ENCODE data around the gene HTR6.
A peak's percentile ranks its signal among the peaks of the same experiment; 100 is the strongest.

HTR6 gene

GRCh38 chr1:19712928-19713327, 48.3 kb downstream of the HTR6 start:
- no peak overlapping the region for H2AFZ ChIP-seq (ENCODE audit: low read depth, low read length)
- H3K27ac ChIP-seq (ENCODE audit: low read length, poor library complexity, severe bottlenecking): no peak overlapping the region
- DNase-seq: no peak
- no peaks in the 10 kb centered on the region for H3K36me3 ChIP-seq (ENCODE audit: control insufficient read depth in 1 of 2, insufficient read depth in 2 of 2, low read depth in 1 of 2, low read length in 2 of 2)
- no peak overlapping the region for H4K8ac ChIP-seq (ENCODE audit: low read length)
- H3K18ac ChIP-seq (ENCODE audit: low read depth in 1 of 2, low read length in 2 of 2): no peak overlapping the region
- no peaks in the 10 kb centered on the region for H3K79me1 ChIP-seq (replicated peaks; ENCODE audit: low read length, poor library complexity, severe bottlenecking)
- no peak overlapping the region for H3K9ac ChIP-seq (ENCODE audit: low read length)
- no peak overlapping the region for H2BK12ac ChIP-seq (ENCODE audit: low read length in 2 of 2)
- H3K27me3 ChIP-seq (ENCODE audit: control insufficient read depth in 1 of 2, insufficient read depth in 1 of 2, low read length in 2 of 2): no peaks in the 10 kb centered on the region
- H3K4ac ChIP-seq (ENCODE audit: low read depth in 1 of 2, low read length in 2 of 2): no peak overlapping the region
- H2BK120ac ChIP-seq (ENCODE audit: low read depth, low read length): no peak overlapping the region
- H3K4me3 ChIP-seq (ENCODE audit: insufficient read depth in 1 of 2, low read depth in 1 of 2, low read length in 2 of 2): no peak overlapping the region
- H2BK15ac ChIP-seq (ENCODE audit: low read depth, poor library complexity, severe bottlenecking): no peak overlapping the region
- H2BK5ac ChIP-seq (ENCODE audit: low read depth, low read length, poor library complexity, severe bottlenecking): no peak overlapping the region
- H4K91ac ChIP-seq (ENCODE audit: low read length): no peak overlapping the region
- no peak overlapping the region for H3K23ac ChIP-seq (ENCODE audit: low read length in 2 of 2)
- H2AK5ac ChIP-seq (ENCODE audit: low read length, severe bottlenecking): no peak overlapping the region
- peaks cover 2% of the 10 kb centered on the region for H3K4me1 ChIP-seq (ENCODE audit: control insufficient read depth, insufficient read depth, low read depth, low read length)
- H3K14ac ChIP-seq (ENCODE audit: low read length in 2 of 2): no peak overlapping the region
- 94% methylated on average over 3 of the region's 4 CpGs for WGBS
- H3K9me3 ChIP-seq (ENCODE audit: control insufficient read depth, low read length): no peaks in the 10 kb centered on the region
- H3K4me2 ChIP-seq (ENCODE audit: low read length, poor library complexity, severe bottlenecking): no peak overlapping the region

GRCh38 chr1:19715334-19716203, 50.9 kb downstream of the HTR6 start:
- Histone ChIP-seq H2BK5ac (ENCODE audit: low read depth, low read length, poor library complexity, severe bottlenecking) (no peak overlapping the region), H3K4ac (ENCODE audit: low read depth in 1 of 2, low read length in 2 of 2) (no peak overlapping the region), H3K9ac (ENCODE audit: low read length) (no peak overlapping the region), H3K9me3 (ENCODE audit: control insufficient read depth, low read length) (no peaks in the 10 kb centered on the region), H3K36me3 (ENCODE audit: control insufficient read depth in 1 of 2, insufficient read depth in 2 of 2, low read depth in 1 of 2, low read length in 2 of 2) (no peaks in the 10 kb centered on the region), H2AFZ (ENCODE audit: low read depth, low read length) (no peak overlapping the region), H3K4me3 (ENCODE audit: insufficient read depth in 1 of 2, low read depth in 1 of 2, low read length in 2 of 2) (no peak overlapping the region), H4K8ac (ENCODE audit: low read length) (peak overlapping the region; percentile 71), H3K18ac (ENCODE audit: low read depth in 1 of 2, low read length in 2 of 2) (no peak overlapping the region), H3K4me2 (ENCODE audit: low read length, poor library complexity, severe bottlenecking) (no peak overlapping the region), H3K27me3 (ENCODE audit: control insufficient read depth in 1 of 2, insufficient read depth in 1 of 2, low read length in 2 of 2) (no peaks in the 10 kb centered on the region), H2BK15ac (ENCODE audit: low read depth, poor library complexity, severe bottlenecking) (no peak overlapping the region), H3K27ac (ENCODE audit: low read length, poor library complexity, severe bottlenecking) (no peak overlapping the region), H2AK5ac (ENCODE audit: low read length, severe bottlenecking) (no peak overlapping the region), H3K14ac (ENCODE audit: low read length in 2 of 2) (no peak overlapping the region), H2BK12ac (ENCODE audit: low read length in 2 of 2) (no peak overlapping the region), H3K23ac (ENCODE audit: low read length in 2 of 2) (no peak overlapping the region), H4K91ac (ENCODE audit: low read length) (no peak overlapping the region), H3K79me1 (replicated peaks; ENCODE audit: low read length, poor library complexity, severe bottlenecking) (no peaks in the 10 kb centered on the region), H2BK120ac (ENCODE audit: low read depth, low read length) (no peak overlapping the region), H3K4me1 (ENCODE audit: control insufficient read depth, insufficient read depth, low read depth, low read length) (peaks cover 2% of the 10 kb centered on the region)
- 20% methylated on average over 10 of the region's 12 CpGs for WGBS
- DNase-seq: peak; percentile 95

GRCh38 chr1:19717467-19717866, 52.8 kb downstream of the HTR6 start:
- H2AFZ ChIP-seq (ENCODE audit: low read depth, low read length): no peak overlapping the region
- H3K18ac ChIP-seq (ENCODE audit: low read depth in 1 of 2, low read length in 2 of 2): no peak overlapping the region
- no peak overlapping the region for H3K14ac ChIP-seq (ENCODE audit: low read length in 2 of 2)
- H3K9ac ChIP-seq (ENCODE audit: low read length): no peak overlapping the region
- no peak overlapping the region for H3K27ac ChIP-seq (ENCODE audit: low read length, poor library complexity, severe bottlenecking)
- no peak overlapping the region for H4K8ac ChIP-seq (ENCODE audit: low read length)
- H3K4me1 ChIP-seq (ENCODE audit: control insufficient read depth, insufficient read depth, low read depth, low read length): peaks cover 2% of the 10 kb centered on the region
- no peak overlapping the region for H3K4me3 ChIP-seq (ENCODE audit: insufficient read depth in 1 of 2, low read depth in 1 of 2, low read length in 2 of 2)
- no peaks in the 10 kb centered on the region for H3K9me3 ChIP-seq (ENCODE audit: control insufficient read depth, low read length)
- H3K4ac ChIP-seq (ENCODE audit: low read depth in 1 of 2, low read length in 2 of 2): no peak overlapping the region
- no peak for DNase-seq
- H2BK120ac ChIP-seq (ENCODE audit: low read depth, low read length): no peak overlapping the region
- no peak overlapping the region for H4K91ac ChIP-seq (ENCODE audit: low read length)
- H3K36me3 ChIP-seq (ENCODE audit: control insufficient read depth in 1 of 2, insufficient read depth in 2 of 2, low read depth in 1 of 2, low read length in 2 of 2): peaks cover 3% of the 10 kb centered on the region in 2 experiments
- no peak overlapping the region for H3K23ac ChIP-seq (ENCODE audit: low read length in 2 of 2)
- H3K79me1 ChIP-seq (replicated peaks; ENCODE audit: low read length, poor library complexity, severe bottlenecking): no peaks in the 10 kb centered on the region
- 96% methylated on average over 6 of the region's 6 CpGs for WGBS
- no peak overlapping the region for H2AK5ac ChIP-seq (ENCODE audit: low read length, severe bottlenecking)
- no peak overlapping the region for H2BK15ac ChIP-seq (ENCODE audit: low read depth, poor library complexity, severe bottlenecking)
- no peak overlapping the region for H2BK5ac ChIP-seq (ENCODE audit: low read depth, low read length, poor library complexity, severe bottlenecking)
- no peak overlapping the region for H3K4me2 ChIP-seq (ENCODE audit: low read length, poor library complexity, severe bottlenecking)
- no peak overlapping the region for H2BK12ac ChIP-seq (ENCODE audit: low read length in 2 of 2)
- no peaks in the 10 kb centered on the region for H3K27me3 ChIP-seq (ENCODE audit: control insufficient read depth in 1 of 2, insufficient read depth in 1 of 2, low read length in 2 of 2)

- Histone ChIP-seq H3K4me3 (ENCODE audit: insufficient read depth in 1 of 2, low read depth in 1 of 2, low read length in 2 of 2) (no peak overlapping the region), H3K9ac (ENCODE audit: low read length) (no peak overlapping the region), H2BK12ac (ENCODE audit: low read length in 2 of 2) (no peak overlapping the region), H3K4me1 (ENCODE audit: control insufficient read depth, insufficient read depth, low read depth, low read length) (peaks cover 2% of the 10 kb centered on the region), H3K27me3 (ENCODE audit: control insufficient read depth in 1 of 2, insufficient read depth in 1 of 2, low read length in 2 of 2) (no peaks in the 10 kb centered on the region), H3K36me3 (ENCODE audit: control insufficient read depth in 1 of 2, insufficient read depth in 2 of 2, low read depth in 1 of 2, low read length in 2 of 2) (peaks cover 13% of the 10 kb centered on the region in 2 experiments), H3K9me3 (ENCODE audit: control insufficient read depth, low read length) (no peaks in the 10 kb centered on the region), H2AFZ (ENCODE audit: low read depth, low read length) (no peak overlapping the region), H2BK5ac (ENCODE audit: low read depth, low read length, poor library complexity, severe bottlenecking) (no peak overlapping the region), H4K8ac (ENCODE audit: low read length) (no peak overlapping the region), H2AK5ac (ENCODE audit: low read length, severe bottlenecking) (no peak overlapping the region), H3K23ac (ENCODE audit: low read length in 2 of 2) (no peak overlapping the region), H4K91ac (ENCODE audit: low read length) (no peak overlapping the region), H3K18ac (ENCODE audit: low read depth in 1 of 2, low read length in 2 of 2) (no peak overlapping the region), H3K27ac (ENCODE audit: low read length, poor library complexity, severe bottlenecking) (no peak overlapping the region), H3K4ac (ENCODE audit: low read depth in 1 of 2, low read length in 2 of 2) (no peak overlapping the region), H2BK120ac (ENCODE audit: low read depth, low read length) (no peak overlapping the region), H3K79me1 (replicated peaks; ENCODE audit: low read length, poor library complexity, severe bottlenecking) (no peaks in the 10 kb centered on the region), H2BK15ac (ENCODE audit: low read depth, poor library complexity, severe bottlenecking) (no peak overlapping the region), H3K14ac (ENCODE audit: low read length in 2 of 2) (no peak overlapping the region), H3K4me2 (ENCODE audit: low read length, poor library complexity, severe bottlenecking) (no peak overlapping the region)
- no peak for DNase-seq
- 100% methylated on average over 4 of the region's 4 CpGs for WGBS
These were observed 55.5 kb downstream of the HTR6 start for GRCh38 chr1:19720174-19720573.

All from mesenchymal stem cell (in vitro differentiated cells and primary cell).